ENCODE data around the gene MYOM1. TPM values are rescaled to one million over a fixed set of nuclear protein-coding genes. Genes with fewer than 3 reads are reported as not detected.
"Not testable (repeated sequence)": the region's sequence is repeated elsewhere in the genome, so short reads cannot be mapped to it uniquely, and the experiment has no call there.

Gene MYOM1
- total RNA-seq, 2 experiments from 2014 or later = 0.90 to 1.2 TPM

DNA sequence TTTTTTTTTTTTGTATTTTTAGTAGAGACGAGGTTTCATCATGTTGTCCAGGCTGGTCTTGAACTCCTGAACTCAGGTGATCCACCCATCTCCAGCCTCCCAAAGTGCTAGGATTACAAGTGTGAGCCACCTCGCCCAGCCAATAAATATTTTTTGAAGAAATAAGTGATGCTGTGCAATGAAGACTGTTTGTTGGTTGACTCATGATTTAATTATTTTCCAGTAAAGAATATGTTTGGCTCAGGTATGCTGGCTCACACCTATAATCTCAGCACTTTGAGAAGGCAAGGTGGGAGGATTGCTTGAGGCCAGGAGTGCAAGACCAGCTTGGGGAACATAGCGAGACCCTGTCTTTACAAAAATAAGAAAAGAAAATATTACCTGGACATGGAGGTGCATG is 165.0 kb downstream of the MYOM1 start:
- peaks cover 48% of the 10 kb centered on the region for H3K4me1 Mint-ChIP-seq (ENCODE audit: low read depth)
- no peak overlapping the region for H3K27ac Mint-ChIP-seq
- peaks cover 7% of the 10 kb centered on the region for H3K9me3 Mint-ChIP-seq
- H3K4me3 Mint-ChIP-seq = no peak overlapping the region
- H3K36me3 Mint-ChIP-seq = peaks cover 7% of the 10 kb centered on the region
- intact Hi-C loops (cut with micrococcal nuclease) = no loop called here
- no peak for DNase-seq
- ChIA-PET CTCF (interaction anchor here (0.8 to 2.2 kb wide), 3 partner anchors 9 to 85 kb away, joined by 3 to 7 read pairs (median 4); no protein-coding TSS in a partner anchor), POLR2A (no interaction called here)
- no peaks in the 10 kb centered on the region for H3K27me3 Mint-ChIP-seq

DNA sequence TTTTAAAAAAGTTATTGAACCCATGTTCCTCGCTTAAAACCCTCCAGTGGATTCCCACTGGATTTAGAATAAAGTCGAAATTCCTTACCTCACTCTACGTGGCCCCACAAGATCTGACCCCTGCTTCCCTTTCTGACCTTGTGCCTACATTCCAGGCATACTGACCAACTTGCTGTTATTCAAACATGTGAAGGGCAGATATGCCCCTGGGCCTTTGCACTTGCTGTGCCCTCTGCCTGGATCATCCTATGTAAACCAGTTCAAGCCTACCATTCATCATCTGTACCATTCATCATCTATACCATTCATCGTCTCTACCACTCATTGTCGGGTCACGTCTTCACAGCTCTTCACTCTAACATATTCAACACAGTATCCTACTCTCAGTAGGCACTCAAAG is 165.6 kb downstream of the MYOM1 start:
- CTCF ChIA-PET = interaction anchor here (0.6 to 1.3 kb wide), 2 partner anchors 9 to 75 kb away, joined by 3 to 4 read pairs; no protein-coding TSS in a partner anchor
- peaks cover 7% of the 10 kb centered on the region for H3K36me3 Mint-ChIP-seq
- intact Hi-C loops (cut with micrococcal nuclease) = no loop called here
- H3K4me3 Mint-ChIP-seq = no peak overlapping the region
- H3K9me3 Mint-ChIP-seq = peaks cover 7% of the 10 kb centered on the region
- peaks cover 44% of the 10 kb centered on the region for H3K4me1 Mint-ChIP-seq (ENCODE audit: low read depth)
- no peak overlapping the region for H3K27ac Mint-ChIP-seq
- H3K27me3 Mint-ChIP-seq = no peaks in the 10 kb centered on the region
- POLR2A ChIA-PET = no interaction called here
- DNase-seq = no peak

DNA sequence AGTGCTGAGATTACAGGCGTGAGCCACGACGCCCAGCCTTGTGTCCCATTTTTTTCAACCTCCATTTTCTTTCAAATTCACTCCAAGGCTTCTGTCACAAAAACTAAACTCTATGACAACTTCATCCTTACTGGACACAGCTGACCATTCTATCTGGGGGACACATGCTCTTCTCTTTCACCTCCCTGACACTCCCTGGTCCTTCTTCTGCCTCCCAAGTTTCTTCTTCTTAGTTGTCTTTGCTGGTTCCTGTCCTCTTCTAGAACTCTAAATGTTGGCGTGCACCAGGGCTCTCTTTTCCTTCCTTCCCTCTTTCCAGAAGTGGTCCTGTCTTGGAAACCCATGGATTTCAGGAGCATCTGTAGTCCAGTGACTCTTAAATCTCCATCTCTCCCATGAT is 166.7 kb downstream of the MYOM1 start:
- DNase-seq = no peak
- Mint-ChIP-seq H3K27me3 (no peaks in the 10 kb centered on the region), H3K36me3 (peaks cover 7% of the 10 kb centered on the region), H3K4me1 (ENCODE audit: low read depth) (peaks cover 35% of the 10 kb centered on the region), H3K9me3 (peaks cover 7% of the 10 kb centered on the region), H3K4me3 (no peak overlapping the region), H3K27ac (no peak overlapping the region)
- ChIA-PET POLR2A (no interaction called here), CTCF (interaction anchor here (1.3 kb wide), 1 partner anchor 9 kb away, joined by 3 read pairs; no protein-coding TSS in a partner anchor)
- intact Hi-C loops (cut with micrococcal nuclease) = no loop called here

DNA sequence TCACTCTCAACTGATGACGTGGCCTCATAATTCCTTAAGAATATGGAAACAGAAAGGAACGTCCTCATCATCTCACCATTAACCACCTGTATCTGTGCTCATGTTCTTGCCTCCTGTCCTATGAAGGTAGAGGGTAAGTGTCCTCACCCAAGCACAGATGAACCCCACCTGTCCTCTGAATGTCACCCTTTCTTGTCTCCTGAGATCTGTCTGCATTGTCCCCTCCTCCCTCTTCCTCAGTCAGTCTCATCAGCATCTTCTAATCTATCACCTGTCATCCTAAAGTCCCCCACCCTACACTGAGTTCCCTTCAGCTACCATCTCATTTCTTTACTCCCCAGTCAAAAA is 167.4 kb downstream of the MYOM1 start:
- POLR2A ChIA-PET = no interaction called here
- H3K27ac Mint-ChIP-seq = peak overlapping the region; percentile 44
- H3K9me3 Mint-ChIP-seq = peaks cover 7% of the 10 kb centered on the region
- peaks cover 7% of the 10 kb centered on the region for H3K36me3 Mint-ChIP-seq
- DNase-seq = no peak
- no peaks in the 10 kb centered on the region for H3K27me3 Mint-ChIP-seq
- intact Hi-C loops (cut with micrococcal nuclease) = no loop called here
- CTCF ChIA-PET = interaction anchor here (1.3 kb wide), 1 partner anchor 10 kb away, joined by 3 read pairs; no protein-coding TSS in a partner anchor
- no peak overlapping the region for H3K4me3 Mint-ChIP-seq
- H3K4me1 Mint-ChIP-seq (ENCODE audit: low read depth) = peaks cover 31% of the 10 kb centered on the region

DNA sequence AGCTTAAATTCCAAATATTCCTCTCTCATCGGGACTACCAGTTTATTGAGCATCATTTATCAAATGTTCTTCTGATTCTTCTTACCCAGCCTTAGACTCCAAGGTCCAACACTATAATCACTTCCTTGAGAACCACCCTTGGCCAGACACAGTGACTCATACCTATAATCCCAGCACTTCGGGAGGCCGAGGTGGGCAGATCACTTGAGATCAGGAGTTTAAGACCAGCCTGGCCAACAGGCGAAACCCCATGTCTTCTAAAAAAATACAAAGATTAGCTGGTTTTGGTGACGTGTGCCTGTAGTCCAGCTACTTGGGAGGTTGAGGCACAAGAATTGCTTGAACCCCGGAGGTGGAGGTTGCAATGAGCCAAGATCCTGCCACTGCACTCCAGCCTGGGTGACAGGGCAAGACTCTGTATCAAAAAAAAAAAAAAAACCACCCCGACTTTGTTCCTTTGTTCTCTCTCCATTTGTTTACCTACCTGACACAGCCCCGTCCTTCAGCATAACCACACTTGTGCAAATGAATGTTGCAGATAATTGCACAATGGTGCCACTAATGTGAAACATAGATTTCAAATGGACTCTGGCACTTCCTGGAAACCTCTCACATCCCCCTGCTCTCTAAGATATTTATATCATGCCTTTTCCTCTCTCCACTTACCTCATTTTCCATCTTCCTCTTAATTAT is 167.9 kb downstream of the MYOM1 start:
- H3K9me3 Mint-ChIP-seq = peaks cover 7% of the 10 kb centered on the region
- DNase-seq = no peak
- ChIA-PET POLR2A (no interaction called here), CTCF (no interaction called here)
- H3K4me3 Mint-ChIP-seq = no peak overlapping the region
- peaks cover 7% of the 10 kb centered on the region for H3K36me3 Mint-ChIP-seq
- peak overlapping the region; percentile 44 for H3K27ac Mint-ChIP-seq
- peaks cover 28% of the 10 kb centered on the region for H3K4me1 Mint-ChIP-seq (ENCODE audit: low read depth)
- no peaks in the 10 kb centered on the region for H3K27me3 Mint-ChIP-seq
- intact Hi-C loops (cut with micrococcal nuclease) = no loop called here

DNA sequence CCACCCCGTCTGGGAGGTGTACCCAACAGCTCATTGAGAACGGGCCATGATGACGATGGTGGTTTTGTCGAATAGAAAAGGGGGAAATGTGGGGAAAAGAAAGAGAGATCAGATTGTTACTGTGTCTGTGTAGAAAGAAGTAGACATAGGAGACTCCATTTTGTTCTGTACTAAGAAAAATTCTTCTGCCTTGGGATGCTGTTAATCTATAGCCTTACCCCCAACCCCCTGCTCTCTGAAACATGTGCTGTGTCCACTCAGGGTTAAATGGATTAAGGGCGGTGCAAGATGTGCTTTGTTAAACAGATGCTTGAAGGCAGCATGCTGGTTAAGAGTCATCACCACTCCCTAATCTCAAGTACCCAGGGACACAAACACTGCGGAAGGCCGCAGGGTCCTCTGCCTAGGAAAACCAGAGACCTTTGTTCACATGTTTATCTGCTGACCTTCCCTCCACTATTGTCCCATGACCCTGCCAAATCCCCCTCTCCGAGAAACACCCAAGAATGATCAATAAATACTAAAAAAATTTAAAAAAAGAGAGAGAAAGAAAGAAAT is 169.8 kb downstream of the MYOM1 start:
- H3K27me3 Mint-ChIP-seq; CTCF ChIA-PET; POLR2A ChIA-PET; DNase-seq; H3K27ac Mint-ChIP-seq; H3K9me3 Mint-ChIP-seq; H3K36me3 Mint-ChIP-seq; intact Hi-C loops (cut with micrococcal nuclease); H3K4me3 Mint-ChIP-seq: not testable (repeated sequence)
- H3K4me1 Mint-ChIP-seq (ENCODE audit: low read depth) = peaks cover 36% of the 10 kb centered on the region

DNA sequence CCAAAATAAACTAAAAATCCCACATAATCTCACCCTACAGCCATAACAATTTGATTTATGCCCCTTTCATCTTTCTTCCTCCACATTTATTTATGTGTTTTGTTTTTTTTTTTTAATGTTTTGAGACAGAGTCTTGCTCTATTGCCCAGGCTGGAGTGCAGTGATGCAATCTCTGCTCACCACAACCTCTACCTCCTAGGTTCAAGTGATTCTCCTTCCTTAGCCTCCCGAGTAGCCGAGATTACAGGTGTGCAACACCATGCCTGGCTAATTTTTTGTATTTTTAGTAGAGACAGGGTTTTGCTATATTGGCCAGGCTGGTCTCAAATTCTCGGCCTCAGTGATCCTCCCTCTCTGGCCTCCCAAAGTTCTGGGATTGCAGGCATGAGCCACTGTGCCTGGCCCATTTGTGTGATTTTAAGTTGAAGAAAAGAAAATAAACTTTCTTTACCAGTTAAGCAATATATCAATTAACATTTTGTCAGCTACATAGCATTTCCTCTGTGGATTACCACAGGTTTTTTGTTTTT is 170.9 kb downstream of the MYOM1 start:
- no peak for DNase-seq
- intact Hi-C loops (cut with micrococcal nuclease) = no loop called here
- peaks cover 7% of the 10 kb centered on the region for H3K9me3 Mint-ChIP-seq

DNA sequence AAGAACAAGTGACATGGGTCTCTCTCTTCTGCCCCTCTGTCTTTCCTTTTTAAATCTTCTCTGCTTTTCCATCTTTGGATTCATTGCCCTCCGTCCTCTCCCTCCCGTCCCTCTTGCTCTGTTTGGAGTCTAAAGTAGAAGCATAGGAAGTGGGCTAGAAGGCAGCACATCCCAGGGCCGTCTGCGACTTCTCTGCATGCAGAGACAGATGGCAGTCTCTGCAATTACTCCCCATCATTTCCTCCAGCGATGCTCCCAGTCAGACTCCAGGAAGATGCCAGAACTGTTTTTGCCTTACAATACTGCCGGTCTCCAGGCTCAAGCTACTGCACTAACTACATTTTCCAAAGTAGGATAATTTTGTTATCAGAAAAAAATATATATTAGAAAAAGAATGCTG is 171.6 kb downstream of the MYOM1 start:
- Mint-ChIP-seq H3K27me3 (no peaks in the 10 kb centered on the region), H3K4me3 (no peak overlapping the region), H3K9me3 (peaks cover 2% of the 10 kb centered on the region), H3K4me1 (ENCODE audit: low read depth) (peaks cover 30% of the 10 kb centered on the region), H3K27ac (no peak overlapping the region), H3K36me3 (peaks cover 1% of the 10 kb centered on the region)
- ChIA-PET CTCF (no interaction called here), POLR2A (interaction anchor here (2.2 kb wide), 1 partner anchor 14 kb away, joined by 14 read pairs; no protein-coding TSS in a partner anchor)
- intact Hi-C loops (cut with micrococcal nuclease) = no loop called here
- no peak for DNase-seq

More for the DNA sequence above, 170.9 kb downstream of the MYOM1 start:
- Mint-ChIP-seq H3K4me3 (no peak overlapping the region), H3K27me3 (no peaks in the 10 kb centered on the region), H3K36me3 (peaks cover 7% of the 10 kb centered on the region), H3K4me1 (ENCODE audit: low read depth) (peaks cover 36% of the 10 kb centered on the region), H3K27ac (no peak overlapping the region)
- ChIA-PET CTCF (no interaction called here), POLR2A (no interaction called here)

DNA sequence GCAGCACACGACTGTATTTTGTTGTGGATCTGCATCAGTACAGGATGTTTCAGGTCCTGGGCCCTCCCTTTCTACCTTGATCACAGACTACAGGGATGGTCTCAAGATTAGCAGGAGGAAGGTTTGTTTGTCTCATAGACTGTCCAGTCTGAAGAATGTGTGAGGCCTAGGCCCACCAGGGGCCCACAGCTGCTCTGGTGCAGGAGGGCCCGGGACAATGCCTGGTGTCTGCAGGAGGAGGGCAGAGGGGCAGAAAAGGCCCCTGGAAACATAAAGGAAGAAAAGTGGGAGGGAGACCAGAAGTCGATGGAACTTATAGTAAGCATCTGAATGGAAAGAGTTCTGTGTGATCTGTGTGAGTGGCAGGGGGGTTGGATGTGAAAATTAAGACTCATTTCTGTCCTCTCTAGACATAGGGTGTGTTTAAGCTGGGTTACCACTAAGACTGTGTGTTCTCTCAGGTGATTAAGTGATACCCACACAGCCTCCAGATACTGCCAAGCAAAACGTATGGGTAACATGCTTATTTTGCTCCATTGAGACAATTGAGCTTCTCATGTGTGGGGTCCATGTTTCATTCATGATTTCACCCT is 173.5 kb downstream of the MYOM1 start:
- intact Hi-C loops (cut with micrococcal nuclease) = loop anchor here (1.0 to 2.0 kb wide), 3 partner anchors 15 to 48 kb away; partner anchors contain the start of gene LPIN2
- peaks cover 20% of the 10 kb centered on the region for H3K4me1 Mint-ChIP-seq (ENCODE audit: low read depth)
- POLR2A ChIA-PET = interaction anchor here (1.0 to 2.2 kb wide), 3 partner anchors 13 to 34 kb away, joined by 3 to 14 read pairs (median 5); no protein-coding TSS in a partner anchor
- H3K27ac Mint-ChIP-seq = peak overlapping the region; percentile 49
- H3K27me3 Mint-ChIP-seq = no peaks in the 10 kb centered on the region
- CTCF ChIA-PET = interaction anchor here (0.7 to 4.5 kb wide), 2 partner anchors 16 to 83 kb away, joined by 3 to 25 read pairs; no protein-coding TSS in a partner anchor
- H3K36me3 Mint-ChIP-seq = no peaks in the 10 kb centered on the region
- DNase-seq = peak; percentile 52
- no peaks in the 10 kb centered on the region for H3K9me3 Mint-ChIP-seq
- H3K4me3 Mint-ChIP-seq = no peak overlapping the region

DNA sequence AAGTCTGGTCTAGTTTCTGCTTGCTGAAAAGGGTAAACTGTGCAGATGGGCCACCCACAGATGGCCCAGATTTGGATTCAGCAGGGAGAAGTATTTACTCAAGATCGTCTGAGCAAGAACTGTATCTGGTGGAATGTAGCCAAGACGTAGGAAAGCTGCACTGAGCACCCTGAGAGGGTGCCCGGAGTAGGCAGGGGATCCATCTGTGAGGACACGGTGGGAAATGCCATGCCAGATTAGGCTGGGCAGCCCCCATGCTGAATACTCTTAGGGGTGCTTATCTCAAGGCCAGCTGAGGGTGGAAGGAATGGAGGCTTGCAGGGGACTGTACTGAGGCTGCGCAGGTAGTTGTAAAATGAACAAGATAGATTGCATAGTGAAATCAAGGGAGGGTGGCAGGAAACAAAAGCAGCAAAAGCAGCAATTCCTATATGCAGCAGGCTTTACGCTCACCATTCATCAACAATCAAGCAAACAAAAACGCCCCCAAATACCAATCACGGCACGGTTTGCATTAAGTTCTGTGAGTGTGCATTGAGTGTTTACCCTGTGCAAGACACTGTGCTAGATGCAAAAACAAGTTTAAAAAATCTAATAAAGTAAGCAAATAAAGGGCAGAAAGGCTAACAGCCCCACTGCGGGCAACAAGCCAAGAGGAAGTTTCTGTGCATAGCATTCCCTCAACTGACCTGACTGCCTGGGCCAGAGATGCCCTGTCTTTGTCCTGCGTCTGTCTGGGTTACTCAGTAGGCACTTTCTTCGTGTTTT is 174.7 kb downstream of the MYOM1 start:
- Mint-ChIP-seq H3K36me3 (no peaks in the 10 kb centered on the region), H3K9me3 (no peaks in the 10 kb centered on the region), H3K27ac (no peak overlapping the region), H3K27me3 (no peaks in the 10 kb centered on the region), H3K4me1 (ENCODE audit: low read depth) (peaks cover 22% of the 10 kb centered on the region), H3K4me3 (no peak overlapping the region)
- intact Hi-C loops (cut with micrococcal nuclease) = no loop called here
- POLR2A ChIA-PET = interaction anchor here (0.6 kb wide), 1 partner anchor 17 kb away, joined by 3 read pairs; no protein-coding TSS in a partner anchor
- no peak for DNase-seq
- CTCF ChIA-PET = interaction anchor here (0.6 to 4.5 kb wide), 3 partner anchors 17 to 125 kb away, joined by 3 to 25 read pairs (median 3); no protein-coding TSS in a partner anchor

DNA sequence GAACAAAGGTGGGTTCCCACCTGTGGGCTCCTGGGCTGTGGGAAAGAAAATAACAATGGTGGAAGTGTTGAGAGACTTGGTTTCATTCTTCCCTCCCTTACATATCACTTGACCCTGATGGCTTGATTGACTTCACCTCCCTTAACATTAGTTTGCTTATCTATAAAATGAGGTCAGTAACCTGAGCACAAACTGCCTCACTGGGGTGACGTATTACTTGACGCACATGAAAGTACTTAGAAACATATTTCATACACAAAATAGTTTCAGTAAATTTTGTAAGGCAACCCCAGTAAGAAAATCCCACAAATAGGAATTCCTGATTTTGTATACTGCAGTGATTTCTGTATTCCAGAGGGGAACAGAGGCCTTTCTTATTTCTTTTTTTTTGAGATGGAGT is 177.4 kb downstream of the MYOM1 start:
- Mint-ChIP-seq H3K9me3 (no peaks in the 10 kb centered on the region), H3K36me3 (no peaks in the 10 kb centered on the region), H3K27me3 (no peaks in the 10 kb centered on the region), H3K4me3 (no peak overlapping the region), H3K4me1 (ENCODE audit: low read depth) (peaks cover 33% of the 10 kb centered on the region), H3K27ac (no peak overlapping the region)
- DNase-seq = no peak
- intact Hi-C loops (cut with micrococcal nuclease) = no loop called here
- ChIA-PET CTCF (no interaction called here), POLR2A (no interaction called here)

DNA sequence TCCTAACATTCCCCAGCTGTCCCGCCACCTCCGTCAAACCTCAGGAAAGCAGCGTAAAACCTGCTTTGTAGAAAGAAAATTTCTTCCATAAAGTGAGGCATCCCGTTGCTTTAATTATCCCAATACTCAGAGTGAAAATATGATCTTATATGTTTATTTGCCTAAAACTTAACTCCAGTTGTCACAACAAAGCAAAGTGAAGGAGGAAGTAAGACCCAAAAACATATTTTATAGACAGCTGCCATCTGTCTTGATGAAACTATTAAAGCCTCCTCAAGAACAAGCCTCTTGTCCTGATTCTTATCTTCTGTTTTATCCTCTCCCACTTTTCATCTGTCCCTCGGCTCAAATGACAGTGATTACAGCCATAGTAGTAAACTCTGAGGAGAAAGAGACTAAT is 177.9 kb downstream of the MYOM1 start:
- DNase-seq = no peak
- H3K4me3 Mint-ChIP-seq = no peak overlapping the region
- intact Hi-C loops (cut with micrococcal nuclease) = no loop called here
- H3K27ac Mint-ChIP-seq = no peak overlapping the region
- H3K9me3 Mint-ChIP-seq = no peaks in the 10 kb centered on the region
- H3K36me3 Mint-ChIP-seq = no peaks in the 10 kb centered on the region
- ChIA-PET CTCF (no interaction called here), POLR2A (no interaction called here)
- H3K27me3 Mint-ChIP-seq = no peaks in the 10 kb centered on the region
- peaks cover 33% of the 10 kb centered on the region for H3K4me1 Mint-ChIP-seq (ENCODE audit: low read depth)

Data from activated CD4-positive, alpha-beta memory T cell treated with anti-CD3 and anti-CD28 coated beads for 36 hours (primary cell).